Activated B cell treated with CpG ODN at 0.5 μM for 24 hours (primary cell): ENCODE results near the gene DMRT3. TPM values are rescaled to one million over a fixed set of nuclear protein-coding genes. Genes with fewer than 3 reads are reported as not detected.

Experiments
- ATAC-seq: fragments of 200-7000 bp; cut with Tn5 transposase; one replicate; pipeline ENCODE4 v1.10.0; 2021; ENCODE audit warnings: low read depth, mild to moderate bottlenecking, moderate library complexity
- CTCF ChIA-PET: fragments of 350-600 bp; sonication (Branson Sonifier 250); formaldehyde crosslinking; loops from one replicate; lab custom pipeline; 2021; ENCODE audit warnings: antibody characterized with exemption; lab: Charles Lee
- POLR2A ChIA-PET: fragments of 350-600 bp; sonication (Branson Sonifier 250); formaldehyde crosslinking; loops from one replicate; lab custom pipeline; 2021; ENCODE audit warnings: antibody characterized with exemption; lab: Charles Lee
- DNase-seq: peaks from one replicate; pipeline ENCODE4 v3.0.0; 2022
- H3K27ac Mint-ChIP-seq: one replicate; pipeline ENCODE4 v1.8.0; 2020; ENCODE audit warnings: mixed read lengths
- H3K27me3 Mint-ChIP-seq: one replicate; pipeline ENCODE4 v1.8.0; 2021; ENCODE audit warnings: mixed read lengths
- H3K36me3 Mint-ChIP-seq: one replicate; pipeline ENCODE4 v1.8.0; 2021; ENCODE audit warnings: low read depth, mixed read lengths
- H3K4me1 Mint-ChIP-seq: one replicate; pipeline ENCODE4 v1.8.0; 2021; ENCODE audit warnings: mixed read lengths
- H3K4me3 Mint-ChIP-seq: one replicate; pipeline ENCODE4 v1.8.0; 2020; ENCODE audit warnings: mild to moderate bottlenecking, mixed read lengths
- H3K9me3 Mint-ChIP-seq: one replicate; pipeline ENCODE4 v1.8.0; 2020; ENCODE audit warnings: mixed read lengths
- intact Hi-C: fragments of 100-400 bp; cut with micrococcal nuclease; formaldehyde crosslinking; loops from one replicate; pipeline ENCODE4 v1.15.1; 2024
- total RNA-seq: library from RNA; stranded (reverse); gene quantifications from 2 replicates; pipeline ENCODE4 v1.2.3, GENCODE V29; 2022
- TF ChIP-seq, protein P1 (sequence below): fragments of 200-600 bp; IDR thresholded peaks from one replicate; pipeline ENCODE4 v1.8.0; 2022; ENCODE audit warnings: antibody characterized with exemption, mild to moderate bottlenecking

DMRT3 gene
- total RNA-seq, 1 donor from 2014 or later: not detected

DNA sequence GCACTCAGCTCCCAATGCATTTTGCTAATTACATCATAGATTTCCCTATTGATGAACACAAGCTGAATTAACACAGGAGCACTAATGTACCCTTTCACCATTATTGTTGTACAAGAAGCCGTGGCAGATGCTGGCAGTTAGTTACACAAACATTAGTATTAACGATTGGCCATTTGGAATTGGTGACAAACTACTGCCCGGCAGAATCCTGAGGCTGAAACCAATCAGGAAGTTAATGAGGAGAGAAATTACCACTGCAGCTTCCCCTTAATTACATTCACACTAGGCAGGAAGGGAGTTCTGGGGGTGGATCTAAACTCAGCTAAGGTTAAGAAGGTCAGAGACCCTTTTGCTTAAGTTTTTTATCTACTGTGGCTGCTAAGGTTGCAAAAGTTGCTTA lies 9.6 kb upstream of the DMRT3 start:
- intact Hi-C loops: loop anchor here (5.0 kb wide), 1 partner anchor 125 kb away; the partner anchor contains the start of gene DMRT1
- POLR2A ChIA-PET: no interaction called here
- CTCF ChIA-PET: no interaction called here
- H3K27ac Mint-ChIP-seq: no peak overlapping the region
- peaks cover 60% of the 10 kb centered on the region for H3K27me3 Mint-ChIP-seq
- peaks cover 6% of the 10 kb centered on the region for H3K4me1 Mint-ChIP-seq
- H3K4me3 Mint-ChIP-seq: no peak overlapping the region
- H3K36me3 Mint-ChIP-seq: no peaks in the 10 kb centered on the region
- peaks cover 3% of the 10 kb centered on the region for H3K9me3 Mint-ChIP-seq
- DNase-seq: no peak
- no peak for ATAC-seq
- TF ChIP-seq, protein P1, sequence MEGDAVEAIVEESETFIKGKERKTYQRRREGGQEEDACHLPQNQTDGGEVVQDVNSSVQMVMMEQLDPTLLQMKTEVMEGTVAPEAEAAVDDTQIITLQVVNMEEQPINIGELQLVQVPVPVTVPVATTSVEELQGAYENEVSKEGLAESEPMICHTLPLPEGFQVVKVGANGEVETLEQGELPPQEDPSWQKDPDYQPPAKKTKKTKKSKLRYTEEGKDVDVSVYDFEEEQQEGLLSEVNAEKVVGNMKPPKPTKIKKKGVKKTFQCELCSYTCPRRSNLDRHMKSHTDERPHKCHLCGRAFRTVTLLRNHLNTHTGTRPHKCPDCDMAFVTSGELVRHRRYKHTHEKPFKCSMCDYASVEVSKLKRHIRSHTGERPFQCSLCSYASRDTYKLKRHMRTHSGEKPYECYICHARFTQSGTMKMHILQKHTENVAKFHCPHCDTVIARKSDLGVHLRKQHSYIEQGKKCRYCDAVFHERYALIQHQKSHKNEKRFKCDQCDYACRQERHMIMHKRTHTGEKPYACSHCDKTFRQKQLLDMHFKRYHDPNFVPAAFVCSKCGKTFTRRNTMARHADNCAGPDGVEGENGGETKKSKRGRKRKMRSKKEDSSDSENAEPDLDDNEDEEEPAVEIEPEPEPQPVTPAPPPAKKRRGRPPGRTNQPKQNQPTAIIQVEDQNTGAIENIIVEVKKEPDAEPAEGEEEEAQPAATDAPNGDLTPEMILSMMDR: no peak

DNA sequence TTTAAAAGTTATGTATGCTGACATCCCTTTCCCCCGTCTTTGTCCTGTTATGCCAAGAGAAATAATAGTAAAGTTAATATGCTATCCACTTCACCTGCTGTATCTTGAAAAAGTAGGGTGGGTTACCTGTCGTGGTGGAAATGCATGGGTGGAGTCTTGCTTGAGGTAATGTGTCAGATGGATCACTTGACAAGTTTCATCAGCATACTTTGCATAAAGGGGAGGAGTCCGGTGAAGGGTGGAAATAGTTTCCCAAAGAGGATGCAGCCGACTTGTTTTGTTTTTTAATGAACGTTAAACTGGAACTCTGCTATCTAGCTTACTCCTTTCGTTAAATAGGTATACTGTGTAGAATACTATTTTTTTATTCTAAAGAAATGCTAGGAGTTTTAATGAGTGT lies 9.0 kb upstream of the DMRT3 start:
- POLR2A ChIA-PET: no interaction called here
- intact Hi-C loops: loop anchor here (5.0 kb wide), 1 partner anchor 125 kb away; the partner anchor contains the start of gene DMRT1

DNA sequence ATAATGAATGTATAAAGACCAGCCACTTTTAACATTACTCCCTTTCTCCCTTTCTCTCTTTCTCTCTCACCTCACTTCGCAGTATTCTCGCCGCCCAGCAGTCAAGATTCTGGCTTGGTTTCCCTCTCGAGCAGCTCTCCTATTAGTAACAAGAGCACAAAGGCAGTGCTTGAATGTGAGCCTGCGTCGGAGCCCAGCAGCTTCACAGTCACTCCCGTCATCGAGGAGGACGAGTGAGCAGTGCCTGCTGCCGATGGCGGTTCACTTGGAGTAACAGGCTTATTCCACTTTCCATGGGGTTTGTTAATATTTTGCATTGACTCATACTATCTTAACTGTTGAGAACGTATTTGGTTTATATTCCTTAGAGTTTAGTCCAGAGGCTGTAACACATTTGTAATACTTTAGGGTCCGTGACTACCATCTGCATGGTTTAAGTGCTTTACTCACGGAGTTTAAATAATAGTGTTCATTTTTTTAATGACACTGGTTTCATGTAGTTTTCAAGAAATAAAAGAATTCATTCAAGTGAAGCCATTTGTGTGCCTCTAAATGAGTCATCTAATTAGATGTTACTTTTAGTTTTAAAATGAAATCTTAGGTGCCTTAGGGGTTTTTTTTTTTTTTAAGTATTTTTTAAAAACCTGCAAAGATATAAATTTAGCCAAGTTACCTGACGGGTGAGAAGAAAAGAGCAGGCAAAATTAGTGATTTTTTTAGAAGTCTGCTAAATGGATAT lies 8.4 kb upstream of the DMRT3 start:
- ATAC-seq (no peak), DNase-seq (no peak)
- Mint-ChIP-seq H3K36me3 (no peaks in the 10 kb centered on the region), H3K27me3 (peaks cover 55% of the 10 kb centered on the region), H3K9me3 (peaks cover 3% of the 10 kb centered on the region), H3K4me1 (peaks cover 8% of the 10 kb centered on the region), H3K4me3 (no peak overlapping the region), H3K27ac (no peak overlapping the region)
- intact Hi-C loops: loop anchor here (5.0 kb wide), 1 partner anchor 126 kb away; the partner anchor contains the start of gene DMRT1
- ChIA-PET CTCF (no interaction called here), POLR2A (no interaction called here)
- TF ChIP-seq, protein P1: no peak

More for the DNA sequence above, 9.0 kb upstream of the DMRT3 start:
- TF ChIP-seq, protein P1: no peak
- peaks cover 3% of the 10 kb centered on the region for H3K9me3 Mint-ChIP-seq
- H3K36me3 Mint-ChIP-seq: no peaks in the 10 kb centered on the region
- H3K27ac Mint-ChIP-seq: no peak overlapping the region
- DNase-seq (no peak), ATAC-seq (no peak)
- H3K27me3 Mint-ChIP-seq: peaks cover 56% of the 10 kb centered on the region
- H3K4me3 Mint-ChIP-seq: no peak overlapping the region
- peaks cover 8% of the 10 kb centered on the region for H3K4me1 Mint-ChIP-seq
- CTCF ChIA-PET: no interaction called here

DNA sequence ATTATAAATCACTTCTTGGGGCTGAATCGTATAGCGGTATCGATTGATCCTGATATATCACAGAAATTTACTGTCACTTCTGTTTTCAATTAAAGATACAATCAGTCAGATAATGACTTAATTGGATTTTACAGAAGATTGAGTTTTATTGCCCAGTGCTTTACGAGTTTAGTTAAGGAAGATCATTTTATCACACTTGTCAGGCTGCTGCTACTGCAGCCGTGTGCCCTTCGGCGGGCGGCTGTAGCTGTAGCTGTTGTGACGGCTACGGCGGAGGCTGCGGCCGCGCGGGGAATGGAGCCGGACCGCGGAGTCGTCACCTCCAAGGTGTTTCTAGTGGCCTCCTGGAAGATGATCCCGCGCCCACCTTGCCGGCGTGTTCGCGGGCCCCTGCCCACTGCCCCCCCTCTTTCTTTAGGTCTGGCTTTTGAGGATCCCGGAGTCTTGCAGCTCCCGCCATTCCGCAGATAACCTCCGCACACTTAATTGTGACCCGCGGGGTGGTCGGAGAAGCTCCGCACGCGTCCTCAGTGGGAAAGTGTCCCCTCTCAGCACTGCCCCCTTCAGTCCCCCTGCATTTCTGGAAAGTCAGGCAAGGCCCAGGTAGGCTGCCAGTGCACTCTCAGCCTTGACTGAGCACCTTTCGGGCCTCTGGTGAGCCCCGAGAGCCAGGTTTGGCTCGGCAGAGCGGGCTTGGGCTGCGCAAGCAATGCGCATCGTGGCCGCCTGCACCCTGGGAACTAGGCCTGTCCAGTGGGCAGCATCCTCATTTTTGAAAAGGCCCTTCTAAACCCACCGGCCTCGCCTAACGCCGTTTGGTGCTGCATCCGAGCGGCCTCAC lies 6.9 kb upstream of the DMRT3 start:
- Mint-ChIP-seq H3K27ac (no peak overlapping the region), H3K27me3 (peaks cover 58% of the 10 kb centered on the region), H3K4me3 (no peak overlapping the region), H3K9me3 (peaks cover 3% of the 10 kb centered on the region), H3K4me1 (peaks cover 10% of the 10 kb centered on the region), H3K36me3 (no peaks in the 10 kb centered on the region)
- ChIA-PET POLR2A (no interaction called here), CTCF (no interaction called here)
- TF ChIP-seq, protein P1: no peak
- intact Hi-C loops: loop anchor here (5.0 kb wide), 1 partner anchor 127 kb away; the partner anchor contains the start of gene DMRT1
- ATAC-seq (no peak), DNase-seq (no peak)
